ENCODE results near the gene PTPRM. TPM values are rescaled to one million over a fixed set of nuclear protein-coding genes. Genes with fewer than 3 reads are reported as not detected.

The PTPRM gene
- polyA plus RNA-seq, 1 of the 3 experiments (the other 2 are of a cell fraction), result 16.0 TPM

GRCh38 chr18:7647500-7647899, 80.4 kb downstream of the PTPRM start:
- WGBS (ENCODE audit: low lambda C conversion rate), result 29% methylated on average over 3 of the region's 3 CpGs
- ChIA-PET POLR2A (no interaction called here), CTCF (no interaction called here)
- no peak overlapping the region for H2AFZ ChIP-seq (ENCODE audit: low read depth)
- DNase-seq, result no peak
- H3K9ac ChIP-seq, result no peak overlapping the region
- H3K27ac ChIP-seq (ENCODE audit: low read depth in 2 of 2, low read length in 1 of 2), result no peak overlapping the region
- no peak overlapping the region for H3K4me2 ChIP-seq
- no peaks in the 10 kb centered on the region for H3K9me3 ChIP-seq
- no peaks in the 10 kb centered on the region for H3K36me3 ChIP-seq (replicated peaks in 1 of 2; ENCODE audit: control insufficient read depth in 1 of 2, insufficient read depth in 2 of 2, low read length in 1 of 2)
- TF ChIP-seq MXI1 (IDR thresholded peaks at IDR 0.05; ENCODE audit: low read depth, low read length) (no peak), GATA2 (CRISPR knock-in tag; IDR thresholded peaks at IDR 0.05) (no peak), EZH2phosphoT487 (IDR thresholded peaks at IDR 0.05; ENCODE audit: borderline replicate concordance, low read depth) (no peak), POLR2AphosphoS5 (IDR thresholded peaks at IDR 0.05; ENCODE audit: low read depth, low read length) (no peak), ZBTB33 (IDR thresholded peaks at IDR 0.05; ENCODE audit: borderline replicate concordance, low read depth) (no peak), MAX (IDR thresholded peaks at IDR 0.05; ENCODE audit: low read depth) (no peak), TEAD4 (IDR thresholded peaks at IDR 0.05; ENCODE audit: borderline replicate concordance, insufficient read depth) (no peak), TCF12 (IDR thresholded peaks at IDR 0.05) (no peak), USF2 (IDR thresholded peaks at IDR 0.05; ENCODE audit: borderline replicate concordance, low read depth, low read length) (no peak)
- peaks cover 0 to 7% of the 10 kb centered on the region in 2 experiments; a peak in 2 of 4 replicates for H3K4me1 ChIP-seq (ENCODE audit: control insufficient read depth in 1 of 2, insufficient read depth in 2 of 2, low read depth in 1 of 2, low read length in 1 of 2)
- no peaks in the 10 kb centered on the region for H3F3A ChIP-seq (replicated peaks; ENCODE audit: insufficient read depth)
- no peaks in the 10 kb centered on the region for H4K20me1 ChIP-seq (ENCODE audit: insufficient read depth)
- no peaks in the 10 kb centered on the region for H3K27me3 ChIP-seq (ENCODE audit: insufficient read depth)
- H3K9me2 ChIP-seq, result no peaks in the 10 kb centered on the region
- no peak overlapping the region for H3K4me3 ChIP-seq (ENCODE audit: low read depth in 2 of 2, low read length in 1 of 2)
- no peaks in the 10 kb centered on the region for H3K79me2 ChIP-seq (ENCODE audit: insufficient read depth)

GRCh38 chr18:7657050-7657449, 89.9 kb downstream of the PTPRM start:
- ChIA-PET CTCF (no interaction called here), POLR2A (no interaction called here)
- no peaks in the 10 kb centered on the region for H3F3A ChIP-seq (replicated peaks; ENCODE audit: insufficient read depth)
- H4K20me1 ChIP-seq (ENCODE audit: insufficient read depth), result no peaks in the 10 kb centered on the region
- no peak for DNase-seq
- no peak overlapping the region for H3K27ac ChIP-seq (ENCODE audit: low read depth in 2 of 2, low read length in 1 of 2)
- H3K36me3 ChIP-seq (replicated peaks in 1 of 2; ENCODE audit: control insufficient read depth in 1 of 2, insufficient read depth in 2 of 2, low read length in 1 of 2), result no peaks in the 10 kb centered on the region
- 21% methylated on average over 4 of the region's 6 CpGs for WGBS (ENCODE audit: low lambda C conversion rate)
- H3K9me2 ChIP-seq, result no peaks in the 10 kb centered on the region
- no peak for TF ChIP-seq CTCF (IDR thresholded peaks at IDR 0.05)
- H2AFZ ChIP-seq (ENCODE audit: low read depth), result no peak overlapping the region
- no peaks in the 10 kb centered on the region for H3K9me3 ChIP-seq
- no peak overlapping the region for H3K9ac ChIP-seq
- H3K79me2 ChIP-seq (ENCODE audit: insufficient read depth), result no peaks in the 10 kb centered on the region
- H3K27me3 ChIP-seq (ENCODE audit: insufficient read depth), result no peaks in the 10 kb centered on the region
- no peaks in the 10 kb centered on the region for H3K4me1 ChIP-seq (ENCODE audit: control insufficient read depth in 1 of 2, insufficient read depth in 2 of 2, low read depth in 1 of 2, low read length in 1 of 2)
- no peak overlapping the region for H3K4me2 ChIP-seq
- H3K4me3 ChIP-seq (ENCODE audit: low read depth in 2 of 2, low read length in 1 of 2), result no peak overlapping the region
